ENCODE measurements around the gene GALE. TPM values are rescaled to one million over a fixed set of nuclear protein-coding genes. Genes with fewer than 3 reads are reported as not detected.
A peak's percentile ranks its signal among the peaks of the same experiment; 100 is the strongest.

GALE gene
- total and polyA plus RNA-seq, 2 donors (not counting 1 experiment from before 2014, with no cell fraction given), result 11.9 to 16.0 TPM

- Histone ChIP-seq H3K4me2 (ENCODE audit: extremely low read depth, insufficient read depth, low read length) (no peak overlapping the region), H4K20me1 (ENCODE audit: control insufficient read depth, extremely low read depth, insufficient read depth, low read length) (no peaks in the 10 kb centered on the region), H3K27ac (ENCODE audit: insufficient read depth, low read length) (no peak overlapping the region), H3K27me3 (ENCODE audit: control insufficient read depth, insufficient read depth, low read length) (no peaks in the 10 kb centered on the region), H3K79me2 (ENCODE audit: control insufficient read depth, insufficient read depth, low read length) (no peaks in the 10 kb centered on the region), H3K4me1 (ENCODE audit: control insufficient read depth, extremely low read depth, insufficient read depth, low read length) (no peaks in the 10 kb centered on the region), H3K4me3 (replicated peaks in 1 of 4; ENCODE audit: control extremely low read depth in 1 of 4, insufficient read depth in 1 of 4, low read depth in 3 of 4, low read length in 4 of 4) (no peak overlapping the region), H3K9me3 (ENCODE audit: control insufficient read depth, insufficient read depth, low read depth, low read length) (no peaks in the 10 kb centered on the region), H2AFZ (ENCODE audit: low read length) (no peak overlapping the region), H3K36me3 (ENCODE audit: control insufficient read depth, insufficient read depth, low read length) (peaks cover 5% of the 10 kb centered on the region), H3K9ac (ENCODE audit: insufficient read depth, low read length) (no peak overlapping the region)
- no peak for TF ChIP-seq EZH2 (IDR thresholded peaks at IDR 0.05; ENCODE audit: low read length, missing control alignments)
- peak; percentile 63 to 77 for TF ChIP-seq CTCF (conservative IDR thresholded peaks at IDR 0.05 in 1 of 2, IDR thresholded peaks at IDR 0.05 in 1 of 2; ENCODE audit: low read depth in 1 of 2, low read length in 2 of 2)
- DNase-seq (ENCODE audit: low read depth in 2 of 2), result peak; percentile 52 to 62
Observed at GRCh38 chr1:23809751-23810171, 9.2 kb upstream of the GALE start.

- Histone ChIP-seq H3K4me2 (ENCODE audit: extremely low read depth, insufficient read depth, low read length) (no peak overlapping the region), H3K27ac (ENCODE audit: insufficient read depth, low read length) (no peak overlapping the region), H3K4me3 (replicated peaks in 1 of 4; ENCODE audit: control extremely low read depth in 1 of 4, insufficient read depth in 1 of 4, low read depth in 3 of 4, low read length in 4 of 4) (no peak overlapping the region), H3K9me3 (ENCODE audit: control insufficient read depth, insufficient read depth, low read depth, low read length) (no peaks in the 10 kb centered on the region), H2AFZ (ENCODE audit: low read length) (no peak overlapping the region), H3K9ac (ENCODE audit: insufficient read depth, low read length) (no peak overlapping the region), H3K79me2 (ENCODE audit: control insufficient read depth, insufficient read depth, low read length) (no peaks in the 10 kb centered on the region), H4K20me1 (ENCODE audit: control insufficient read depth, extremely low read depth, insufficient read depth, low read length) (no peaks in the 10 kb centered on the region), H3K27me3 (ENCODE audit: control insufficient read depth, insufficient read depth, low read length) (no peaks in the 10 kb centered on the region), H3K36me3 (ENCODE audit: control insufficient read depth, insufficient read depth, low read length) (peaks cover 2% of the 10 kb centered on the region), H3K4me1 (ENCODE audit: control insufficient read depth, extremely low read depth, insufficient read depth, low read length) (no peaks in the 10 kb centered on the region)
- TF ChIP-seq CTCF (conservative IDR thresholded peaks at IDR 0.05 in 1 of 2, IDR thresholded peaks at IDR 0.05 in 1 of 2; ENCODE audit: low read depth in 1 of 2, low read length in 2 of 2), result no peak
- no peak for TF ChIP-seq EZH2 (IDR thresholded peaks at IDR 0.05; ENCODE audit: low read length, missing control alignments)
- peak in 1 of 2 donors; percentile 29 for DNase-seq (ENCODE audit: low read depth in 2 of 2)
Observed at GRCh38 chr1:23807453-23807852, 6.9 kb upstream of the GALE start.

- DNase-seq (ENCODE audit: low read depth in 2 of 2), result no peak
- Histone ChIP-seq H3K9ac (ENCODE audit: insufficient read depth, low read length) (no peak overlapping the region), H3K9me3 (ENCODE audit: control insufficient read depth, insufficient read depth, low read depth, low read length) (no peaks in the 10 kb centered on the region), H2AFZ (ENCODE audit: low read length) (no peak overlapping the region), H3K4me2 (ENCODE audit: extremely low read depth, insufficient read depth, low read length) (no peak overlapping the region), H3K27me3 (ENCODE audit: control insufficient read depth, insufficient read depth, low read length) (no peaks in the 10 kb centered on the region), H4K20me1 (ENCODE audit: control insufficient read depth, extremely low read depth, insufficient read depth, low read length) (no peaks in the 10 kb centered on the region), H3K36me3 (ENCODE audit: control insufficient read depth, insufficient read depth, low read length) (peaks cover 2% of the 10 kb centered on the region), H3K27ac (ENCODE audit: insufficient read depth, low read length) (no peak overlapping the region), H3K4me3 (replicated peaks in 1 of 4; ENCODE audit: control extremely low read depth in 1 of 4, insufficient read depth in 1 of 4, low read depth in 3 of 4, low read length in 4 of 4) (no peak overlapping the region), H3K4me1 (ENCODE audit: control insufficient read depth, extremely low read depth, insufficient read depth, low read length) (no peaks in the 10 kb centered on the region), H3K79me2 (ENCODE audit: control insufficient read depth, insufficient read depth, low read length) (no peaks in the 10 kb centered on the region)
- TF ChIP-seq EZH2 (IDR thresholded peaks at IDR 0.05; ENCODE audit: low read length, missing control alignments), result no peak
- TF ChIP-seq CTCF (conservative IDR thresholded peaks at IDR 0.05 in 1 of 2, IDR thresholded peaks at IDR 0.05 in 1 of 2; ENCODE audit: low read depth in 1 of 2, low read length in 2 of 2), result no peak
Observed at GRCh38 chr1:23806280-23806679, 5.7 kb upstream of the GALE start.
